Activated T-helper 1 cell treated with anti-CD3 and anti-CD28 coated beads, Interleukin-12 subunit alpha, Interleukin-12 subunit beta, Interleukin-2, Interleukin-4 antibody, amounts not matched to agents 30 ng/mL and 10 ng/mL and 1 ng/mL, durations not matched to agents 14 hours and 24 hours and 36 hours (primary cell): ENCODE results near the gene KLK15. TPM values are rescaled to one million over a fixed set of nuclear protein-coding genes. Genes with fewer than 3 reads are reported as not detected.

ENCODE experiments used
- DNase-seq: peaks from one replicate; pipeline ENCODE4 v3.0.0; 2021; ENCODE audit warnings: low spot score
- H3K27ac Mint-ChIP-seq: one replicate; pipeline ENCODE4 v1.8.0; 2021; ENCODE audit warnings: mild to moderate bottlenecking, mixed read lengths
- H3K27me3 Mint-ChIP-seq: one replicate; pipeline ENCODE4 v1.8.0; 2022; ENCODE audit warnings: mild to moderate bottlenecking, moderate library complexity, mixed read lengths; ENCODE audit not compliant: insufficient read depth
- H3K36me3 Mint-ChIP-seq: one replicate; pipeline ENCODE4 v1.8.0; 2021; ENCODE audit warnings: low read depth, mixed read lengths
- H3K4me1 Mint-ChIP-seq: one replicate; pipeline ENCODE4 v1.8.0; 2021; ENCODE audit warnings: low read depth, mixed read lengths
- H3K4me3 Mint-ChIP-seq: one replicate; pipeline ENCODE4 v1.8.0; 2021; ENCODE audit warnings: mild to moderate bottlenecking, moderate library complexity, mixed read lengths
- H3K9me3 Mint-ChIP-seq: one replicate; pipeline ENCODE4 v1.8.0; 2021; ENCODE audit warnings: mixed read lengths
- intact Hi-C: fragments of 100-400 bp; cut with micrococcal nuclease; formaldehyde crosslinking; loops from one replicate; pipeline ENCODE4 v1.15.1; 2024
- total RNA-seq: library from RNA; stranded (reverse); gene quantifications from 2 replicates; pipeline ENCODE4 v1.2.3, GENCODE V29; 2022

The KLK15 gene
- not detected in 2 replicates for total RNA-seq

GRCh38 chr19:50833117-50833801 is at the start of gene KLK15:
Gene KLK15, minus strand, starts transcription at chr19:50833574. Its CDS starts 2,082 bp downstream, at chr19:50831492.
- no peaks in the 10 kb centered on the region for H3K9me3 Mint-ChIP-seq
- H3K4me3 Mint-ChIP-seq: no peak within 1 kb of the TSS
- peaks cover 28% of the 10 kb centered on the region for H3K27me3 Mint-ChIP-seq
- peaks cover 15% of the 10 kb centered on the region for H3K4me1 Mint-ChIP-seq
- H3K27ac Mint-ChIP-seq: no peak within 1 kb of the TSS
- intact Hi-C loops: no loop called here
- H3K36me3 Mint-ChIP-seq: no peaks in the 10 kb centered on the region
- no peak for DNase-seq

- Mint-ChIP-seq H3K36me3 (no peaks in the 10 kb centered on the region), H3K9me3 (no peaks in the 10 kb centered on the region), H3K4me3 (no peak overlapping the region), H3K27ac (no peak overlapping the region), H3K4me1 (no peaks in the 10 kb centered on the region), H3K27me3 (peaks cover 11% of the 10 kb centered on the region)
- DNase-seq: no peak
- intact Hi-C loops: no loop called here
Measured at GRCh38 chr19:50882188-50882587, 48.8 kb upstream of the KLK15 start.

- H3K9me3 Mint-ChIP-seq: no peaks in the 10 kb centered on the region
- H3K4me1 Mint-ChIP-seq: no peaks in the 10 kb centered on the region
- no peaks in the 10 kb centered on the region for H3K36me3 Mint-ChIP-seq
- H3K27me3 Mint-ChIP-seq: peaks cover 11% of the 10 kb centered on the region
- H3K4me3 Mint-ChIP-seq: no peak overlapping the region
- no peak overlapping the region for H3K27ac Mint-ChIP-seq
- no peak for DNase-seq
- intact Hi-C loops: no loop called here
Measured at GRCh38 chr19:50880241-50880640, 46.9 kb upstream of the KLK15 start.

GRCh38 chr19:50878851-50879250 is 45.5 kb upstream of the KLK15 start:
- Mint-ChIP-seq H3K9me3 (no peaks in the 10 kb centered on the region), H3K4me1 (no peaks in the 10 kb centered on the region), H3K27me3 (peaks cover 11% of the 10 kb centered on the region), H3K36me3 (no peaks in the 10 kb centered on the region), H3K4me3 (no peak overlapping the region), H3K27ac (no peak overlapping the region)
- no peak for DNase-seq
- intact Hi-C loops: no loop called here

- intact Hi-C loops: no loop called here
- Mint-ChIP-seq H3K4me1 (no peaks in the 10 kb centered on the region), H3K4me3 (no peak overlapping the region), H3K27ac (no peak overlapping the region), H3K36me3 (no peaks in the 10 kb centered on the region), H3K9me3 (no peaks in the 10 kb centered on the region), H3K27me3 (peaks cover 13% of the 10 kb centered on the region)
- no peak for DNase-seq
Measured at GRCh38 chr19:50877338-50877737, 44.0 kb upstream of the KLK15 start.

- peaks cover 11% of the 10 kb centered on the region for H3K27me3 Mint-ChIP-seq
- H3K9me3 Mint-ChIP-seq: no peaks in the 10 kb centered on the region
- intact Hi-C loops: no loop called here
- no peak overlapping the region for H3K27ac Mint-ChIP-seq
- no peaks in the 10 kb centered on the region for H3K4me1 Mint-ChIP-seq
- no peak overlapping the region for H3K4me3 Mint-ChIP-seq
- no peak for DNase-seq
- no peaks in the 10 kb centered on the region for H3K36me3 Mint-ChIP-seq
Measured at GRCh38 chr19:50876456-50876855, 43.1 kb upstream of the KLK15 start.

GRCh38 chr19:50875795-50876422 is 42.5 kb upstream of the KLK15 start:
- H3K27me3 Mint-ChIP-seq: peaks cover 14% of the 10 kb centered on the region
- DNase-seq: no peak
- H3K36me3 Mint-ChIP-seq: no peaks in the 10 kb centered on the region
- no peak overlapping the region for H3K4me3 Mint-ChIP-seq
- no peaks in the 10 kb centered on the region for H3K4me1 Mint-ChIP-seq
- H3K9me3 Mint-ChIP-seq: no peaks in the 10 kb centered on the region
- H3K27ac Mint-ChIP-seq: no peak overlapping the region
- intact Hi-C loops: no loop called here

GRCh38 chr19:50874211-50874610 is 40.8 kb upstream of the KLK15 start:
- H3K4me1 Mint-ChIP-seq: no peaks in the 10 kb centered on the region
- no peaks in the 10 kb centered on the region for H3K9me3 Mint-ChIP-seq
- intact Hi-C loops: no loop called here
- no peak for DNase-seq
- peaks cover 7% of the 10 kb centered on the region for H3K27me3 Mint-ChIP-seq
- no peak overlapping the region for H3K27ac Mint-ChIP-seq
- H3K36me3 Mint-ChIP-seq: no peaks in the 10 kb centered on the region
- H3K4me3 Mint-ChIP-seq: no peak overlapping the region

- H3K36me3 Mint-ChIP-seq: no peaks in the 10 kb centered on the region
- intact Hi-C loops: no loop called here
Measured at GRCh38 chr19:50873056-50873455, 39.7 kb upstream of the KLK15 start, which contains the start of gene KLK2. Gene KLK2, plus strand, starts transcription at chr19:50873439. Its CDS starts 35 bp downstream, at chr19:50873474.

GRCh38 chr19:50870417-50871089 is 37.2 kb upstream of the KLK15 start:
- no peaks in the 10 kb centered on the region for H3K36me3 Mint-ChIP-seq
- H3K27me3 Mint-ChIP-seq: peaks cover 17% of the 10 kb centered on the region
- intact Hi-C loops: no loop called here
- H3K4me3 Mint-ChIP-seq: no peak overlapping the region
- no peak overlapping the region for H3K27ac Mint-ChIP-seq
- no peaks in the 10 kb centered on the region for H3K9me3 Mint-ChIP-seq
- DNase-seq: no peak
- no peaks in the 10 kb centered on the region for H3K4me1 Mint-ChIP-seq

More at GRCh38 chr19:50873056-50873455, 39.7 kb upstream of the KLK15 start, which contains the start of gene KLK2:
- Mint-ChIP-seq H3K4me3 (no peak within 1 kb of the TSS), H3K27me3 (peaks cover 7% of the 10 kb centered on the region), H3K9me3 (no peaks in the 10 kb centered on the region), H3K27ac (no peak within 1 kb of the TSS), H3K4me1 (no peaks in the 10 kb centered on the region)
- DNase-seq: no peak

GRCh38 chr19:50869479-50869878 is 36.1 kb upstream of the KLK15 start:
- Mint-ChIP-seq H3K9me3 (no peaks in the 10 kb centered on the region), H3K4me1 (no peaks in the 10 kb centered on the region), H3K36me3 (no peaks in the 10 kb centered on the region), H3K4me3 (no peak overlapping the region), H3K27me3 (peaks cover 17% of the 10 kb centered on the region), H3K27ac (no peak overlapping the region)
- intact Hi-C loops: no loop called here
- DNase-seq: no peak

GRCh38 chr19:50861496-50862286 is 28.3 kb upstream of the KLK15 start:
- Mint-ChIP-seq H3K36me3 (no peaks in the 10 kb centered on the region), H3K9me3 (peaks cover 13% of the 10 kb centered on the region), H3K27ac (no peak overlapping the region), H3K27me3 (peaks cover 10% of the 10 kb centered on the region), H3K4me1 (no peaks in the 10 kb centered on the region), H3K4me3 (no peak overlapping the region)
- no peak for DNase-seq
- intact Hi-C loops: no loop called here
